HepG2 (cell line): ENCODE data around the gene DYRK2. TPM values are rescaled to one million over a fixed set of nuclear protein-coding genes. Genes with fewer than 3 reads are reported as not detected.

Source experiments
- ATAC-seq: fragments of 200-7000 bp; cut with Tn5 transposase; 3 replicates; pipeline ENCODE4 v1.9.1; 2020; ENCODE audit warnings: mild to moderate bottlenecking, moderate library complexity
- BruUV-seq: library from RNA; stranded (reverse); fragments of 400-500 nt; replicated peaks from 2 replicates; lab custom pipeline; 2021; lab: Mats Ljungman, UMichigan
- CTCF ChIA-PET: fragments of 300-600 bp; formaldehyde crosslinking; extraction: SDS; loops from one replicate; lab custom pipeline; 2021; ENCODE audit warnings: low total read pairs, inconsistent platforms, low intra/inter-chr PET ratio; lab: Yijun Ruan, JAX
- POLR2A ChIA-PET: fragments of 350-600 bp; sonication (Branson Sonifier 250); formaldehyde crosslinking; loops from one replicate; lab custom pipeline; 2020; ENCODE audit warnings: antibody characterized with exemption, inconsistent platforms; lab: Yijun Ruan, JAX
- DNase-seq: peaks from one replicate; pipeline ENCODE4 v3.0.0-alpha.2; 2015; ENCODE audit warnings: low spot score
- FAIRE-seq: peaks from 3 replicates; lab custom pipeline; 2011; peaks lifted over from hg19 to GRCh38; lab: Jason Lieb, UNC
- H2AFZ ChIP-seq: one replicate; pipeline ENCODE4 v1.6.1; 2011; ENCODE audit warnings: low read length, inconsistent platforms
- H3K27ac ChIP-seq: fragments of 300-600 bp; 3 replicates; pipeline ENCODE4 v1.8.0; 2011; ENCODE audit warnings: mixed run types, mild to moderate bottlenecking, mixed read lengths, low read length, inconsistent platforms; ENCODE audit not compliant: insufficient read depth; ENCODE audit errors: extremely low read length
- H3K27me3 ChIP-seq, 2 experiments: fragments of 200-600 bp in 1 of 2; 2 replicates in 1 of 2; 3 replicates in 1 of 2; pipeline versions ENCODE4 v1.6.0 to v1.8.0; 2011; ENCODE audit warnings: low read length in 2 of 2, mild to moderate bottlenecking in 2 of 2, moderate library complexity in 2 of 2, inconsistent platforms in 1 of 2; ENCODE audit not compliant: insufficient read depth in 2 of 2, control insufficient read depth in 1 of 2
- H3K36me3 ChIP-seq, 2 experiments: fragments of 200-600 bp in 1 of 2; replicated peaks in 1 of 2; 2 replicates in 1 of 2; 3 replicates in 1 of 2; pipeline versions ENCODE4 v1.5.1 to v1.8.0; 2011; ENCODE audit warnings: low read length in 2 of 2, inconsistent platforms in 1 of 2; ENCODE audit not compliant: insufficient read depth in 2 of 2, control insufficient read depth in 1 of 2
- H3K4me1 ChIP-seq: 2 replicates; pipeline ENCODE4 v1.5.1; 2012; ENCODE audit warnings: low read length, inconsistent platforms; ENCODE audit not compliant: insufficient read depth
- H3K4me2 ChIP-seq: 2 replicates; pipeline ENCODE4 v1.6.0; 2011; ENCODE audit warnings: low read depth, low read length, inconsistent platforms
- H3K4me3 ChIP-seq, 3 experiments: fragments of 200-600 bp in 1 of 3; sonication (generic), shearing (Covaris generic) in 1 of 3; replicated peaks in 1 of 3; 2 replicates each; pipeline ENCODE4 v1.5.1; 2011 to 2016; ENCODE audit warnings: low read length in 3 of 3, inconsistent platforms in 2 of 3, low read depth in 2 of 3, mild to moderate bottlenecking in 2 of 3, control low read depth in 1 of 3, mixed read lengths in 1 of 3; ENCODE audit not compliant: insufficient read depth in 1 of 3
- H3K79me2 ChIP-seq: one replicate; pipeline ENCODE4 v1.6.1; 2011; ENCODE audit warnings: low read length, inconsistent platforms; ENCODE audit not compliant: insufficient read depth
- H3K9ac ChIP-seq: 2 replicates; pipeline ENCODE4 v1.6.0; 2011; ENCODE audit warnings: mild to moderate bottlenecking, low read depth, low read length, inconsistent platforms; ENCODE audit not compliant: insufficient read depth
- H3K9me3 ChIP-seq: 2 replicates; pipeline ENCODE4 v1.5.1; 2012; ENCODE audit warnings: mild to moderate bottlenecking, low read length
- H4K20me1 ChIP-seq: 2 replicates; pipeline ENCODE4 v1.6.0; 2011; ENCODE audit warnings: inconsistent platforms, mild to moderate bottlenecking, low read length, moderate library complexity; ENCODE audit not compliant: insufficient read depth
- ARID4A ChIP-seq: sonication (generic); formaldehyde crosslinking; IDR thresholded peaks from 2 replicates; pipeline ENCODE4 v1.5.0; 2020; ENCODE audit warnings: mild to moderate bottlenecking, missing genetic modification reagents, borderline replicate concordance
- BRF2 ChIP-seq: sonication (generic); formaldehyde crosslinking; IDR thresholded peaks from 2 replicates; pipeline ENCODE4 v1.8.1; 2022; ENCODE audit warnings: mild to moderate bottlenecking, missing genetic modification reagents
- EHMT2 ChIP-seq: fragments of 200-600 bp; sonication (generic); IDR thresholded peaks from 2 replicates; pipeline ENCODE4 v1.7.0; 2017; ENCODE audit warnings: antibody characterized with exemption, low read depth, low read length, borderline replicate concordance
- FOSL2 ChIP-seq: sonication (generic); formaldehyde crosslinking; IDR thresholded peaks from 2 replicates; pipeline ENCODE4 v1.4.0; 2020; ENCODE audit warnings: missing genetic modification reagents
- MLX ChIP-seq: IDR thresholded peaks from 2 replicates; pipeline ENCODE4 v1.6.1; 2016
- MLXIP ChIP-seq: sonication (generic); formaldehyde crosslinking; IDR thresholded peaks from 2 replicates; pipeline ENCODE4 v1.9.0; 2021; ENCODE audit warnings: missing genetic modification reagents, borderline replicate concordance
- SALL2 ChIP-seq: sonication (generic); formaldehyde crosslinking; IDR thresholded peaks from 2 replicates; pipeline ENCODE4 v1.8.1; 2023; ENCODE audit warnings: mild to moderate bottlenecking, missing genetic modification reagents, inconsistent platforms
- SOX5 ChIP-seq: IDR thresholded peaks from 2 replicates; pipeline ENCODE4 v1.6.1; 2016; ENCODE audit warnings: borderline replicate concordance
- ZFP90 ChIP-seq: sonication (generic); formaldehyde crosslinking; IDR thresholded peaks from 2 replicates; pipeline ENCODE4 v1.8.0; 2022; ENCODE audit warnings: missing genetic modification reagents, mild to moderate bottlenecking, inconsistent platforms, borderline replicate concordance
- ZNF441 ChIP-seq: sonication (generic); formaldehyde crosslinking; IDR thresholded peaks from 2 replicates; pipeline ENCODE4 v1.7.0; 2021; ENCODE audit warnings: missing genetic modification reagents, borderline replicate concordance
- ZNF883 ChIP-seq: sonication (generic); formaldehyde crosslinking; IDR thresholded peaks from 2 replicates; pipeline ENCODE4 v1.5.1; 2020; ENCODE audit warnings: mild to moderate bottlenecking, missing genetic modification reagents; ENCODE audit errors: not compliant biosample characterization
- WGBS: methylation state at CpG from one replicate; pipeline ENCODE4 v1.1.6; 2017; ENCODE audit warnings: low lambda C conversion rate; 5-methylcytosine and 5-hydroxymethylcytosine counted together
- in situ Hi-C: cut with HindIII; loops from 2 replicates; pipeline ENCODE4 v1.10.0; 2017; ENCODE audit warnings: low pct_unique_long_range_greater_than_20kb; ENCODE audit not compliant: extremely low pct_ligation_motif_present
- intact Hi-C: fragments of 100-400 bp; cut with micrococcal nuclease; formaldehyde crosslinking; loops from one replicate; pipeline ENCODE4 v1.10.0; 2022; ENCODE audit not compliant: unreplicated experiment
- polyA plus RNA-seq, 8 experiments: library from polyadenylated mRNA; depleted of rRNA in 3 of 8; stranded (reverse) in 7 of 8; unstranded in 1 of 8; fragments of >200 nt; fragmentation: Illumina TruSeq in 4 of 8; extraction: Trizol in 4 of 8; gene quantifications; 2 replicates each; pipeline versions ENCODE4 v1.2.1 to v1.2.3, GENCODE V29; 2011 to 2016; ENCODE audit warnings: low read depth in 4 of 8, missing spikeins in 1 of 8, mixed read lengths in 1 of 8; ENCODE audit not compliant: insufficient read depth in 1 of 8
- total RNA-seq, 5 experiments: library from RNA; depleted of rRNA; stranded (reverse); fragments of >200 nt; fragmentation: Illumina TruSeq; extraction: Trizol; gene quantifications; 2 replicates each; pipeline ENCODE4 v1.2.3, GENCODE V29; 2016; ENCODE audit warnings: low read depth in 1 of 5

The DYRK2 gene
- total and polyA plus RNA-seq, 2 of the 13 experiments (the other 11 are each of a cell fraction or from before 2014, with no cell fraction given) = 8.2 to 11.5 TPM

- TF ChIP-seq SOX5 (CRISPR knock-in tag) (no peak), ZFP90 (0 out of 2 replicates have a peak, but pooled peaks have one; percentile 41)
Observed at GRCh38 chr12:67648521-67649260, at the start of gene DYRK2 (continued).

GRCh38 chr12:67599691-67600090 is 48.9 kb upstream of the DYRK2 start:
- CTCF ChIA-PET = no interaction called here
- Histone ChIP-seq H3K79me2 (no peaks in the 10 kb centered on the region), H3K36me3 (no peaks in the 10 kb centered on the region), H4K20me1 (no peaks in the 10 kb centered on the region), H3K27me3 (0 out of 5 replicates have a peak, but pooled peaks cover 0 to 3% of the 10 kb centered on the region in 2 experiments), H3K9me3 (no peaks in the 10 kb centered on the region), H3K4me3 (no peak overlapping the region), H3K4me2 (no peak overlapping the region), H2AFZ (no peak overlapping the region), H3K27ac (no peak overlapping the region), H3K4me1 (no peaks in the 10 kb centered on the region), H3K9ac (no peak overlapping the region)
- BruUV-seq = no TSS peak
- POLR2A ChIA-PET = no interaction called here
- in situ Hi-C loops = no loop called here
- intact Hi-C loops = no loop called here
- DNase-seq (no peak), ATAC-seq (no peak), FAIRE-seq (no peak)
- 26% methylated on average over 6 of the region's 6 CpGs for WGBS
- TF ChIP-seq BRF2 (CRISPR knock-in tag) (no peak), EHMT2 (no peak), MLXIP (CRISPR knock-in tag) (no peak), FOSL2 (no peak), ZNF883 (CRISPR knock-in tag) (no peak), ARID4A (CRISPR knock-in tag) (no peak), MLX (CRISPR knock-in tag) (no peak), ZNF441 (CRISPR knock-in tag) (no peak), SALL2 (CRISPR knock-in tag) (no peak)
